GM18505 (cell line): Measurements from ENCODE around the gene SSRP1.
A peak's percentile ranks its signal among the peaks of the same experiment; 100 is the strongest.

Source experiments
- ATAC-seq: cut with Tn5 transposase; IDR thresholded peaks from one replicate; pipeline ENCODE4 v1.9.1; 2021; ENCODE audit not compliant: unreplicated experiment
- POLR2A ChIP-seq: IDR thresholded peaks from 4 replicates; pipeline ENCODE4 v1.6.1; 2011; ENCODE audit warnings: borderline replicate concordance; ENCODE audit not compliant: insufficient read depth, insufficient read length; ENCODE audit errors: extremely low read depth

Gene SSRP1

GRCh38 chr11:57313071-57313787, 22.5 kb downstream of the SSRP1 start:
- ATAC-seq = no peak
- no peak for TF ChIP-seq POLR2A

- no peak for ATAC-seq
- no peak for TF ChIP-seq POLR2A
Observed at GRCh38 chr11:57312511-57313021, 23.1 kb downstream of the SSRP1 start.

GRCh38 chr11:57311109-57311936, 24.4 kb downstream of the SSRP1 start:
- TF ChIP-seq POLR2A = no peak

GRCh38 chr11:57310630-57311086, 25.0 kb downstream of the SSRP1 start:
- ATAC-seq = no peak
- TF ChIP-seq POLR2A = no peak

More at GRCh38 chr11:57311109-57311936, 24.4 kb downstream of the SSRP1 start:
- peak; percentile 97 for ATAC-seq

GRCh38 chr11:57310091-57310490, 25.6 kb downstream of the SSRP1 start:
- no peak for ATAC-seq
- no peak for TF ChIP-seq POLR2A

- no peak for ATAC-seq
- no peak for TF ChIP-seq POLR2A
Observed at GRCh38 chr11:57309106-57310059, 26.3 kb downstream of the SSRP1 start.

GRCh38 chr11:57308426-57309060, 27.1 kb downstream of the SSRP1 start:
- TF ChIP-seq POLR2A = no peak
- no peak for ATAC-seq

GRCh38 chr11:57307666-57308270, 27.9 kb downstream of the SSRP1 start:
- ATAC-seq = no peak
- no peak for TF ChIP-seq POLR2A

GRCh38 chr11:57306940-57307565, 28.6 kb downstream of the SSRP1 start:
- no peak for TF ChIP-seq POLR2A
- ATAC-seq = no peak

- TF ChIP-seq POLR2A = no peak
- no peak for ATAC-seq
Observed at GRCh38 chr11:57306161-57306876, 29.4 kb downstream of the SSRP1 start.

GRCh38 chr11:57305523-57305922, 30.2 kb downstream of the SSRP1 start:
- no peak for TF ChIP-seq POLR2A
- no peak for ATAC-seq
